ENCODE results near the gene UQCR10. TPM values are rescaled to one million over a fixed set of nuclear protein-coding genes. Genes with fewer than 3 reads are reported as not detected.

UQCR10 gene
- total and polyA plus RNA-seq, 9 donors: 24.2 to 93.1 (median 56.4) TPM

GRCh38 chr22:29819501-29819900 lies 52.3 kb downstream of the UQCR10 start:
- Histone ChIP-seq H3K4me1 (ENCODE audit: insufficient read depth) (no peaks in the 10 kb centered on the region), H3K27ac (no peak overlapping the region), H3K9me3 (no peaks in the 10 kb centered on the region), H3K36me3 (no peaks in the 10 kb centered on the region), H3K27me3 (no peaks in the 10 kb centered on the region), H3K4me3 (no peak overlapping the region)
- TF ChIP-seq EP300 (IDR thresholded peaks at IDR 0.05): no peak
- TF ChIP-seq CTCF (IDR thresholded peaks at IDR 0.05): no peak
- TF ChIP-seq POLR2A (IDR thresholded peaks at IDR 0.05): no peak
- intact Hi-C loops (cut with DNase I): no loop called here
- no peak for DNase-seq
- 75 to 92% (median 90%) methylated on average over 2 of the region's 2 CpGs for WGBS, 3 donors

Small RNAs within 50 kb of the gene (small RNA-seq; reads per million reads assigned to genes)
- gene RF00019: not detected

Other genes starting within 250 kb of the UQCR10 start
- gene THOC5, start 213.6 kb upstream of the UQCR10 start, total RNA-seq: 10 to 100 TPM; 26.2 to 46.1 (median 30.3) TPM
- gene THOC5, start 213.6 kb upstream of the UQCR10 start, polyA plus RNA-seq: 10 to 100 TPM; 33.5 to 51.6 TPM
- gene NIPSNAP1, start 186.3 kb upstream of the UQCR10 start, total RNA-seq: 10 to 100 TPM; 18.0 to 39.6 (median 33.9) TPM
- 10 to 100 TPM; 27.3 to 75.9 TPM for gene NIPSNAP1, start 186.3 kb upstream of the UQCR10 start, polyA plus RNA-seq
- gene NF2, start 163.7 kb upstream of the UQCR10 start, total RNA-seq: 10 to 100 TPM; 14.1 to 51.3 (median 34.5) TPM
- gene NF2, start 163.7 kb upstream of the UQCR10 start, polyA plus RNA-seq: 10 to 100 TPM in 1 of 2 donors, 1 to 10 TPM in 1; 6.8 to 15.5 TPM
- under 1 TPM in 2 of 7 donors, not detected in 5; 0.07 to 0.23 TPM for gene CABP7, start 47.4 kb upstream of the UQCR10 start, total RNA-seq
- gene CABP7, start 47.4 kb upstream of the UQCR10 start, polyA plus RNA-seq: under 1 TPM in 1 of 2 donors, not detected in 1; 0.04 TPM
- 10 to 100 TPM; 16.1 to 27.2 (median 22.3) TPM for gene ZMAT5, start 362 bp upstream of the UQCR10 start, total RNA-seq
- 10 to 100 TPM in 1 of 2 donors, 1 to 10 TPM in 1; 5.7 to 17.7 TPM for gene ZMAT5, start 362 bp upstream of the UQCR10 start, polyA plus RNA-seq
- 10 to 100 TPM; 26.9 to 55.6 (median 36.9) TPM for gene ASCC2, start 70.9 kb downstream of the UQCR10 start, total RNA-seq
- gene ASCC2, start 70.9 kb downstream of the UQCR10 start, polyA plus RNA-seq: 10 to 100 TPM; 27.0 to 45.6 TPM
- 10 to 100 TPM; 45.4 to 66.2 (median 48.3) TPM for gene MTMR3, start 115.8 kb downstream of the UQCR10 start, total RNA-seq
- 10 to 100 TPM; 21.4 to 33.2 TPM for gene MTMR3, start 115.8 kb downstream of the UQCR10 start, polyA plus RNA-seq